ENCODE results near the gene TSHZ2.
"Not testable (repeated sequence)": the region's sequence is repeated elsewhere in the genome, so short reads cannot be mapped to it uniquely, and the experiment has no call there.

Gene TSHZ2

DNA sequence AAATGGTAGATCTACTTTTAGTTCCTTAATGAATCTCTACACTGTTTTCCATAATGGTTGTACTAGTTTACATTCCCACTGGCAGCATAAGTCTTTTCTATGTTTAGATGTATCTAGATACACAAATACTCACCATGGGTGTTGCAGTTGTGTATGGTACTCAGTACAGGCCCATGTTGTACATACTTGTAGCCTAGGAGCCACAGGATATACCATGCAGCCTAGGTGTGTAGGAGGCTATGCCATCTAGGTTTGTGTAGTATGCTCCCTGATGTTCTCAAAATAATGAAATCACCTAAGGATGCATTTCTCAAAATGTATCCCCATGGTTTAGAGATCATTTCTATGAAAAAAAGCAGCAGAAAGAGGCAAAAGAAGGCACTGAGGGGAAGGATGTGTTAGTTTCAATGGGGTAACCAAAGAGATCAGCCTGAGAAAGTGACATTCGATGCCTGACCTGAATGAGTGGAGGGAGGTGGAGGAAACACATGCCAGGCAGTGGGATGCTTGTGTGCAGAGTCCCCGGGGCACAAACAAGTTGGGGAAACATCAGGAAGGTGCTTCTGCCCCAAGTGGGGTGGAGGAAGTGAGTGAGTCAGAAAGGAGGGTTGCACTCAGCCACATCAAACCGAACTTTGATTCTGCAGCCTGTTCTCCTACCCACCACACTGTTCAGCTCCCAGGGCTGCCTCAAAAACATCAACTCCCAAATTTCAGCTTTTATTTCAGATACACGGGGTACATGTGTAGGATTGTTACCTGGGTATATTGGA lies 430.3 kb downstream of the TSHZ2 start:
- DNase-seq = no peak

DNA sequence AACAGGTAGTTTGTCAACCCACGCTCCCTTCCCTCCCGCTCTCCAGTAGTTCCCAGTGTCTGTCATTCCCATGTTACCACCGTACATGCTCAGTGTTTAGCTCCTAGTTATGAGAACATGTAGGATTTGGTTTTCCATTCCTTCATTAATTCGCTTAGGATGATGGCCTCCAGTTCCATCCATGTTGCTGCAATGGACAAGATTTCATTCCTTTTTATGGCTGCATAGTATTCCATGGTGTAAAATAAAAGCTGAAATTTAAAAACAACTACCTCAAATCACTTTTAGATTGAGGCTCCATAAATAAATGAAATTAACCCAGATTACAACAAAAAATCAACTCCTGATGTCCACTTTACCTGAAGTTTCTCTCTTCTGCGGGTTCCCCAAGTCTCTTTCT lies 430.9 kb downstream of the TSHZ2 start:
- no peak for DNase-seq

DNA sequence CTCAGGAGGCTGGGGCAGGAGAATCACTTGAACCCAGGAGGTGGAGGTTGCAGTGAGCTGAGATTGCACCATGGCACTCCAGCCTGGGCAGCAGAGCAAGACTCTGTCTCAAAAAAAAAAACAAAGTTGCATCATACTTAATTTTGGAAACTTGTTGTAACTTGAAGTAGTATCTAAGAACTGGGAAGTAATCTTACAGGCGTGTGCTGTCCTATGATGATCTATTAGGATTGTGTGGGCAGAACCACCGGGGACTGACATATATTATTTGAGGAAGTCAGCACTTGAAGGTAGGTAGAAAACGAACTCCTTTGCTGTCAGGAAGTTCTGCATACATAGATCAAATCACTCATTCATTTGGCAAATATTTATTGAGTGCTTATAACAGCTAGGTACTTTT lies 433.0 kb downstream of the TSHZ2 start:
- no peak for DNase-seq

DNA sequence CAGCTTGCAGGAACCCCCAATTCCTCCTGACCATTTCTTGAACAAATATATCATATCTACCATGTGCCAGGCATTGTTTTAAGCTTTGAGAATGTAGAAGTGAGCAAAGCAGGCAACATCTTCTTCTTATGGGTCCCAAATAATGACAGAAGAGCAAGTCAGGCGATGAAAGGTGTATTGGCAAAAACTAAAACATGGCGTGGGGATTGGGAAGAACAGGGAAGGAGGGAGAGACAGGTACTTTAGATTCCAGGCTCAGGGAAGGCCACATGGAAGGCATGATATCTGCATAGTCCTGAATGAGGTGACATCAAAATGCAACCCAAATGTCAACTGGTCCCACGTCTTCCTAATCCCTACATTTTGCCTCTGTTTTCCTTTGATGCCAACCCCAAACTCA lies 434.4 kb downstream of the TSHZ2 start:
- no peak for DNase-seq

DNA sequence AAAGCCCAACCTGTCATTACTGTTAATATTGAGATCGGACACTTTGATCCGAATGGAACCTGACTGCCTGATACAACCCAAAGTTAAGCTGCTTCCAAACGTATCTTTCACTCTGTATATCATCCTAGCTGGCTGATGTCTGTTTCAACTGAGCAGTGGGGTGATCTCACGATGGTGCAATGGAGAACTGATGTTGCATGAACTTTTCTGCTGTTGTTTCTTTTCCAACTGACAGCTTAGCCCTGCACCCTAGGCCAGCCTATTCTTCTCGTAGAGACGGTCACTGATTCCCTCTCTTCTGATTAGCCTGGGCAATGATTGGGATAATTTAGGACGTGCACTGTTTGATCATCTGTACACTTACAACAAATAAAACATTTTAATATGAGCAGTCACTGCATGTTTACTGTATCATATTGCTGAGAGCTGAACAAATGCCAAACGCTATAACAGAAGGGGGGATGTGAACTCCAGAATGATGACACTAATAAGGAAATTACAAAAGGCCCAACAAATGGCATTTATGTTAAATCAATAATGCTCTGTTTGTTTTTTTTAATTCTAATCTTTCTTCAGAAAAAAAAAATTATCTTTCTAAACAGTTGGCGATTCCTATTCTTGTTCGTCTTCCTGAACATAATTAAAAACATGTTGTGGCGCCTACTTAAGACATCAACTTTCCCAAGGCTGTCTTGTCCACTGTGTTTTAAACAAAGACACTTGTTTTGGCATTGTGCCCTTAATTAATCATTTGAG lies 436.7 kb downstream of the TSHZ2 start:
- DNase-seq = no peak

DNA sequence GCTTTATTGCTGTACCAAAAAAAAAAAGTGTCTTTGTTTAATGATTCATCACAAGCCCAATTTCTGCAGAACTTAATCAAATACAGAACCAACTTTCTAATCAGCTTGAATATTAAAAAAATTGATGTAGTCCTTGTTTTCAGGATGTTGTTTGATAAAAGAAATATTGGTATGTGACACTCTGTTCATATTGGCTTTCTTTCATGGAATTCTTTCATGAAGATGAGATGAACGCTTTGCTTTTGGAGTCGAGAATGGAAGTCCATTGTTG lies 437.2 kb downstream of the TSHZ2 start:
- DNase-seq = no peak

DNA sequence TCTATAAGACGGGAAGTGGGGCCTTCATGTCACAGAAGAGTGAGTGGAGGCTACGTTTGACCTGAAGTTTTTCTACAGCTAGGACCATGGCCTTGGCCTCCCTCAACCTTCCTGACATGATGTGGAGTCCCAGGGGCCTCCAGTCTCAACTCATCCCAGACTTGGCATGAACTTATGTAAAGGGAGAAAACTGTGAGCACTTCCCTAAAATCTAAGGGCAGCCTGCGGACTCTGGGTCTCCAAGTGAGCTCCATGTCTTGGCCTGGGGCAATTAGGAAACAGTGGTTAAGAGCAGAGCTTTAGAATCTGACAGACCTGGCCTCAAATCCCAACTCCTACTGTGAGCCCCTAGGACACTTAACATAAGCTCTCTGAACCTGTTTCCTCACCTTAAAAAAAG lies 439.0 kb downstream of the TSHZ2 start:
- no peak for DNase-seq

DNA sequence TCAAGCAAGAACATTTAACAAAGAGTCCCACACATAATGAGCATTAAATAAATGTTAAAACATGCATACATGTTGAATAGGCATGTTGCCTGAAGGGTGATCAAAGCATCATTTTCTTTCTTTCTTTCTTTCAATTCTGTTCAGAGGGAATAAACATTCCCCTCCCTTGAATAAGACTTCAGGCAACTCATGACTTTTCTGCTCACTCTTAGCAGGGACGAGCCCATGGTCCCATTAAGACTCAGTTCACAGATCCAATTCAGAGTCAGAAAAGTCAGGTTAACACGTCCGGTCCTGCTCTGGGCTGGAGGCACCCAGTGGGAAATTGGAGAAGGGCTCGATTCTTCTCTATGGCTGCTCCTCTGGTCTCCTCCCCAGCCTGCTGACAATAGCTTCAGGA lies 439.7 kb downstream of the TSHZ2 start:
- no peak for DNase-seq

DNA sequence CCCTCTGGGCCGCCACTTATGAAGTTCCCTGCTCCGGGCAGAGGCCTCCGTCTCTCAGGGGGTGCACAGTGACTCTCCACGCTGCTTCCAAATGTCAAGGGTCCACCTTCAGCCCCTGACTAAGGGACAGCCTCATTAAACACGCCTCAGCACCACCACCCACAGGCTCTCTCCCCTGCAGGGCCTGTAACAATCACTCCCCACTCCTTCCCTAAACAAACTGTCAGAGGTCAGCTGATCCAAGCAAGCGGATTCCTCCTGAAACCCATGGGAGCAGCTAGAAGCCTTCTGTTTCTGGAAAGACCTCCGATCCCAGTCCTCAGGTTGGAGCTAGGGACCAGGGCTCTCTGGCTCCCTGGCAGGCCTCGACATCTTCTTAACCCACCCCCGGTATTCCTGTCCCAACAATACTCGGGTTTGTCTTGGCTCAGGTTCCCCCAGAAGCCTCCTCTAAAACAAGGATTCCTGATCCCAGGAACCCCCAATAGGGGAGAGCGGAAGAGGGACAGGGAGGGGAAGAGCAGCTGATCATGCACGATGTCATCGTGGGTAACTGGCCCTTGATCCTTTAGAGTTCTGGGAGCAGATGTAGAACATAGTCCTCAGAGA lies 440.5 kb downstream of the TSHZ2 start:
- DNase-seq = no peak

DNA sequence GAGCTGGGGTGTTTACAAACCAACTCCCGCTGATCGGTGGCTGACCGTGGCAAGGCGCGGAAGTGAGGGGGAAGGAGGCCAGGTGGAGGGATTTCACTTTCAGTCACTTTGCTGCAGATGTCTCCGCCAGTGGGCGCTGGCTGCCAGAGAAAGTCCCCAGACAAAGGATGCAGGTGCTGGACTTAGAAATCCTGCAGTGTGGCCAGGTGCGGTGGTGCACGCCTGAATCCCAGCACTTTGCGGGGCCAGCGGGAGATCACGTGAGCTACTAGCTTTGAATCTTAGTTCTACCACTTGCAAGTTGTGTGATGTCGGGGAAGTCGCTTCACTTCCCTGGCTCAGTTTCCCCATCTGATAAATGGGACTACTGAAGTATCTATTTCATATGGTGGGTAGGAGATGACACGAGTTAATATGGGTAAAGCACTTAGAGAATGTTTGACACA lies 441.1 kb downstream of the TSHZ2 start:
- no peak for DNase-seq

DNA sequence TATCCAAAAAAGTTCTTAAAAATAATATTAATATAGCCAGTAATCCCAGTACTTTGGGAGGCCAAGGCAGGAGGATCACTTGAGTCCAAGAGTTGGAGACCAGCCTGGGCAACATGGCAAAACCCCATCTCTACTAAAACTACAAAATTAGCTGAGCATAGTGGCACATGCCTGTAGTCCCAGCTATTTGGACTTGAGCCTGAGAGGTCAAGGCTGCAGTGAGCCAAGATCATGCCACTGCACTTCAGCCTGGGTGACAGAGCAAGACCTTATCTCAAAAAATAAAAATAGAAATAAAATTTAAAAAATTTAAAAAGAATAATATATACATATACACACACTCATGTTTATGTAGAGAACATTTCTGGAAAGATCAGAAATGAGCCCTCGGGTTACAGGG lies 441.7 kb downstream of the TSHZ2 start:
- DNase-seq = not testable (repeated sequence)

DNA sequence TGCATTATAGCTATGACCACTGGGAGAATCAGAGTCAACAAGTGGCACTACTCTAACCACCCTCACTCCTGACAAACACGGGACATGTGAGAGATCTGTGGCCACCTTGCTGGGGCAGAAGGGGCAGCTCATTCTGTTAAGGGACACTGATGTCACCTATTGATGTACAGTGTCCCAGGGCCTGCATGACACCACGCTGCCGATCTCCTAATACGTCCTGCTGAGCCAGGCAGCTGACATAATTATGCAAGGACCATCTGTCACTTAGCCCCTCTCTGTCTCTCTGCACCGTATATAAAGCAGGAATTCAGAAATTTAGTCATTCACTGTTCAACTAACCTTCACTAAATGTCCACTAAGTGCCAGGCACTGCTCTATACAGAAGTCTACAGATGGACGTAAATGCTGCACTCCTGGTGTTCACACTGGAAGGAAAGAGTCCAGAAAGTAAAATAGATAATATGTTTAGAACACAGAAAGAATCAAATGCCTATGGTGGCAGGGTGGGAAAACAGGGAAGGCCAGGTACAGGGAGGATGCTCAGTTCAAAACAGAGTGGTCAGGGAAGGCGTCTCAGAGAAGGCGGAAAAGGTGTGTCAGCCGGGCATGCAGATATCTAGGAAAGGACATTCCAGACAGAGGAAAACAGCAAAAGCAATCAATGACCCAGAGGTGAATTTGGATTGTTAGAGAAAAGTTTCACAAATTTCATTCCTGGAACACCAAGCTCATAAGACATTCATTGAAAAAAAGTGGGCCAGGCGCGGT lies 447.7 kb downstream of the TSHZ2 start:
- no peak for DNase-seq

DNA sequence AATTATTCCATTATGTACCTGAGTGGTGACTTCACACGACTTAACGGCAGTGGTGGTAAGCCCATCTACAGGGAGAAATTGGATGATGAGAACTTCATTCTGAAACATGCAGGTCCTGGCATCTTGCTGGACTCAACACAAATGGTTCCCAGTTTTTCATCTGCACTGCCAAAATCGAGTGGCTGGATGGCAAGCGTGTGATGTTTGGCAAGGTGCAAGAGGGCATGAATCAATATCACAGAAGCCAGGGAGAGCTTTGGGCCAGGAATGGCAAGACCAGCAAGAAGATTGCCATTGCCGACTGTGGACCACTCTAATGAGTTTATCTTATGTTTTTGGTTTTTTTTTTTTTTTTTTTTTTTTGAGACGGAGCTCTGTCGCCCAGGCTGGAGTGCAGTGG lies 449.2 kb downstream of the TSHZ2 start:
- no peak for DNase-seq

DNA sequence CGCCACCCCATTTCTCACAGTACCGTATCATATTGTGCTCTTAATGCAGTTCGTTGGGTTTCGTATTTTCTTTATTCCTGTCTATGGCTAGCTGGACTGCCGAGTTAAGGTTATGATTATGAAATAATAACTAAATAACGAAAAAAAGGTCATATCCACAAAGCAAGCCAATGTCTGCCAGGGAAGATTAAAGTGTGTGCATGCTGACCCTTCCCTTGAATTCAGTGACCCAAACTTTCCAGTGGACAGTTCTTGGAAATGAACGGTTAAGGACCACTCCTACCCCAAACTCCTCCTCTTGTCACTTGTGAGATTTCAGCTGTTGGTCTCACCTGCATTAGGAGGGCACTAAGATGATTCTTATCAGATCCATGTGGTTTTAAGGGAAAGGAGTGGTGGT lies 449.9 kb downstream of the TSHZ2 start:
- DNase-seq = no peak

DNA sequence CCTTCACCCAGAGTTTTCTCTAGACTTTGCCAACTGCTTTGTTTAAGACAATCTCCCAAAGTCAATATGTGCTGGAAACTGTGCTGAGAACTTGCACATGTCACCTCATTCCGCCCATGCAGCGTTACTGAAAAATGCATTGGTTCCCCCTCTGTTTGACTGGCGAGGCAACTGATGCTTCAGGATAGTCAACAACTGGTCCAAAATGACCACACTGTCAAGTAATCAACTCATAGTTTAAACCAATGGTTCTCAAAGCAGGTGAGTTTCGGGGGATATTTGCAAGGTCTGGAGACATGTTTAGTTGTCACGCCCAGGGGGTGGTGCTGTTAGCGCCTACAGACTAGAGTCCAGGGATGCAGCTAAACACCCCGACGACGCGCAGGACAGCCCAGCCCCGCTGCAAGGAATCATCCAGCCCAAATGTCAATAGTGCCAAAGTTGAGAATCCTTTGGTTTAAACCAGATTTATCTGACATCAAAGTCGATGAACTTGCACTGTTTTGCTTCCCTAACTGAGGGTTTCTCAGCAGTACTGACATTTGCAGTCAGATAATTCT lies 451.5 kb downstream of the TSHZ2 start:
- DNase-seq = no peak

DNA sequence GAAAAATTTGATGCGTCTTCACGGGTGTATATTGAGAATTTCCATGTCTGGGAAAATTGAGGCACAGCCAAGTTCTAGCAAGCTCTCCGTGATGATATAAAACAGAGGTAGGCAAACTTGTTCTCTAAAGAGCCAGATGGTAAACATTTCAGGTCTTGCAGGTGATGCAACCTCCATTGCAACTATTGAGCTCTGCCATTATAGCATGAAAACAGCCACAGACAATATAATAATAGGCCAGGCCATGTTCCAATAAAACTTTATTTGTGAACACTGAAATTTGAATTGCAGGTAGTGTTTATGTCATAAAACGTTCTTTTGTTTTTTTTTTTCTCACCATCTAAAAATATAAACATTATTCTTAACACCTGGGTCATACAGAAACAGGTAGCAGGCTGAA lies 453.3 kb downstream of the TSHZ2 start:
- no peak for DNase-seq

DNA sequence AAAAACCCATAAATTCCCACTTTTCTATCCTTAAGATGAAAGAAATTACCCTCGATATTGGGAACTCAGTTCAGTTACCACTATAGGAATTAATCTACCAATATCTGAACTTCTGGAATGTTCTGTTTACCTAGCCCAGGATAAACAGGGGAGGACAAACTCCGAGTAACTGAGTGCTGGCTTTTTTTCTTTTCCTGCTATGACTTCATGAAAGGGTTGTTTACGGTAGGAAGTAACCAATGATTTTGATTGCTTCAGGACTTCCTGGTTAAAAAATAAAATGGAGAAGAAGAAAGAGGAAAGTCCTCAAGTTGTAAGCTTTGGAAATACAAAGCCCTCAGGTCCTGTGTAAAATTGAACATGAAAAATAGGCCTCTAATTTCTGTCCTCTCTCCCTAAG lies 453.8 kb downstream of the TSHZ2 start:
- no peak for DNase-seq

DNA sequence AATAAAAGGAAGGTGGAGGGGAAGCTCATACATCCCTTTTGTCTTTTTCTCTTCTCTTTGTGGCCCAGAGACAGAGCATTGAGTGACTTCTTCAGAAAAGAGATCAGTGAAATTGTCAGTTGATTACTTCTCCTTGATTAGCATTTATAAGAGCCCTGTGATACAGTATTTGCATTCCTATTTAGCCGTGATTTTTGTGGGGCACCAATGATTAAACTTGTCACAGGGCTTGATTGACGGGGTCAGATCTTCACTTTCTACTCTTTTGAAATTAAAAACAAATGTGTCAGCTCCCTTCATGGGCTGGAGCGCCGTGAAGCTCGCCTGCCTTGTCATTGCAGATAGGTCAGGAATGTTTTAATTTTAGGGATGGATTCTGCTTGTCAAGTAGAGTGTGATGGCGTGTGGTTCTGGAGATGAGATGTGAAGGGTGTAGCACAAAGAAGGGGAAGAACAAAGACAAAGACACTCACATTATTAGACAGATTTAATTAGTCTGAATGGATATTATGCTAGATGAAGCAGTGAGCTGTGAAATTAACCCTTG lies 454.7 kb downstream of the TSHZ2 start:
- no peak for DNase-seq

DNA sequence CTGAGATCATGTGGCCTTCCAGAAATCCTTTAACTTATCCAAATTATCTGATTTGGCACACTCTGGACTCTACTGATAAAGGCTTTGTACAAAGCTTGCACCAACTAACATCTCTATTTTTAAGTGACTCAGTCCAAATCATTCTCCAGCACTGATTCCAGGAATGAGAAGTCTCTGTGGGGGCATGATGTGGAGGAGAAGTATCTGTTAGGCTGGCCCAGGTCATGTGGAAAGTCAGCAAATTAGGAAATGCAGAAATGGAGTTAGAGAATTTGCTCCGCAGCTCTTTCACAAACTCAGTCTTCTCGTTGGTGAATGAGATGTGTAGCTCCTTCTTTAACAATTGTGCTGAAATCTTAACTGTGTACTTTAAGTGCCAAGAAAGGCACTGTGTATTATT lies 455.8 kb downstream of the TSHZ2 start:
- no peak for DNase-seq

DNA sequence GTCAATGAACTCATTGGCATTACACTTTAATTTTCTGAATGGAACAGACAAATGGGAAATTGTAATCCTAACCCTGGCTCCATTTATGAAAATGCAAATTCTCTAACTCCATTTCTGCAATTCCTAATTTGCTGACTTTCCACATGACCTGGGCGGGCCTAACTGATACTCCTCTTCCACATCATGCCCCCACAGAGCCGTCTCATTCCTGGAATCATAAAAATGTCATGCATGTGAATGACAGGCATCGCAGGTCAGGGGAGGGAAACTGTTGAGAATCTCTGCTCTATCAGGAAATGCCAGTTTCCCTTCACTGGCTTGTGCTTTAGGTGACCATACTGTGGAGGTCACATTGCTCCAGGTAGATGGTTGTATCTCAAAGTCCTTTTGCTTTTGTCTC lies 456.4 kb downstream of the TSHZ2 start:
- no peak for DNase-seq

DNA sequence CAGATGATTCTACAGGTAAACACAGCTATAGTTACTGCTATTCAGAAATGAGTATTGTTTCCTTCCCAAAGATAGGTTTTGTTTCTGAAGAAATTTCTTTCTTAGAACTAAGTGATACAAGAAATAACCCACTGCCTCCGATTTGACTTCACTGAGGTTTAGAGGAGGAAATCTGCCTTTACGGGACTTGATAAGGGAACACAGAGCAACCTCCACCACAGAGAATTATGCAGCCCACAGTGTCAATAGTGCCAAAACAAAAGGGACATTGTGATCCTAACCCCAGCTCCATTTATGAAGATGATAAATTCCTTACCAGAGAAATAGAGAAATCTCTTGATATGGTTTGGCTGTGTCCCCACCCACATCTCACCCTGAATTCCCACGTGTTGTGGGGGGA lies 456.8 kb downstream of the TSHZ2 start:
- no peak for DNase-seq

DNA sequence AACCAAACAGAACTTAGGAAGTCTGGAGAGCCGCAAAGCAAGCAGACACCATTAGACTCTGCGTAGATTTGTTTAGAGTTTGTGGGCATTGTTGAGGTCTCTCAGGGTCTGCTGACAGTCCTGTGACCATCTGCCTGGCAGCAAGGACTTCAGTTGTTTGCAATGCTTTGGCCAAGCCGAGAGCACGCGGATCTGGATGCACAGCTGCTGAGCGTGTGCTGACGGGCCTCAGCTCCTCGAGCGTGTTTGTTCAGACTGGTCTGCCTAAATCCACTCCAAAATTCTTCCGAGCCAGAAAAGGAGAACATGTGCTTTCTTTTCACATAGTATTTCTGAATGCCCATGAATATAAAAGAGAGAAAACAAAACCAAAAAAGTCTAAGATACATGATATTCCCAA lies 462.5 kb downstream of the TSHZ2 start:
- no peak for DNase-seq

DNA sequence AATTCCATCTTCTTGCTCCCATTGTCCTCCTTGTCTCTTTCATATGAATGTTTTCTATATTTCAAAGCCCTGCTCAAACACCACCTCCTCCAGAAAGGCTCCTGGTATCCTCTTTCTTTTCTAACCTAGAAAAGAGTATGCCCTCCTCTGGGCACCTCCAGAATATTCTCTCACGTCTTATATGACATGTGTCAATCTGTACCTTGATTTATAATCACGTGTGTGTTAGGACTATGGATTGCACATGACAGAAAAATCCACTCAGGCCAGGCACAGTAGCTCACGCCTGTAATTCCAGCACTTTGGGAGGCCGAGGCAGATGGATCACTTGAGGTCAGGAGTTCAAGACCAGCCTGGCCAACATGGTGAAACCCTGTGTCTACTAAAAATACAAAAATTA lies 464.8 kb downstream of the TSHZ2 start:
- DNase-seq = not testable (repeated sequence)

All from GDM1 (cell line).